Nucleus accumbens (tissue), 56 donors: ENCODE data around the gene RAB1B.
A peak's percentile ranks its signal among the peaks of the same experiment; 100 is the strongest.
"Not testable (repeated sequence)": the region's sequence is repeated elsewhere in the genome, so short reads cannot be mapped to it uniquely, and the experiment has no call there.

Experiments used
- DNase-seq, 56 donors: peaks; one replicate each; lab custom pipeline; 2025; lab: John Stamatoyannopoulos, UW

RAB1B gene

GRCh38 chr11:66265531-66266377 lies 2.7 kb upstream of the RAB1B start:
- no peak for DNase-seq

- peak in 1 of 56 donors; percentile 16 for DNase-seq
Observed at GRCh38 chr11:66266378-66267038, 1.9 kb upstream of the RAB1B start.

GRCh38 chr11:66267039-66267378 lies 1.4 kb upstream of the RAB1B start:
- DNase-seq, result peak in 1 of 56 donors; percentile 49

GRCh38 chr11:66267379-66268243 lies 828 bp upstream of the RAB1B start:
- DNase-seq, result peak; percentile 53 to 93 (median 86)

- DNase-seq, result peak in 3 of 56 donors; percentile 55 to 62 (median 60)
Observed at GRCh38 chr11:66268952-66269905, 790 bp downstream of the RAB1B start.

- DNase-seq, result no peak
Observed at GRCh38 chr11:66271816-66272215, 3.4 kb downstream of the RAB1B start.

GRCh38 chr11:66272596-66272995 lies 4.2 kb downstream of the RAB1B start:
- DNase-seq, result no peak

GRCh38 chr11:66274219-66274618 lies 5.8 kb downstream of the RAB1B start:
- DNase-seq, result no peak

- no peak for DNase-seq
Observed at GRCh38 chr11:66275396-66275795, 7.0 kb downstream of the RAB1B start.

- no peak for DNase-seq
Observed at GRCh38 chr11:66275984-66276612, 7.7 kb downstream of the RAB1B start.

GRCh38 chr11:66276619-66277018 lies 8.2 kb downstream of the RAB1B start:
- not testable (repeated sequence) for DNase-seq

GRCh38 chr11:66277064-66277463 lies 8.6 kb downstream of the RAB1B start:
- not testable (repeated sequence) for DNase-seq

- peak in 4 of 56 donors; percentile 25 to 52 (median 34) for DNase-seq
Observed at GRCh38 chr11:66277471-66278362, 9.3 kb downstream of the RAB1B start, which contains the start of gene CNIH2. Gene CNIH2 (plus strand): TSS chr11:66278175. CDS start chr11:66278457, 282 bp downstream.

GRCh38 chr11:66278363-66279091 lies 10.1 kb downstream of the RAB1B start:
- peak in 2 of 56 donors; percentile 24 to 52 for DNase-seq

- DNase-seq, result peak in 1 of 56 donors; percentile 23
Observed at GRCh38 chr11:66279092-66279734, 10.8 kb downstream of the RAB1B start.

GRCh38 chr11:66280428-66280827 lies 12.0 kb downstream of the RAB1B start:
- peak in 1 of 56 donors; percentile 74 for DNase-seq

- no peak for DNase-seq
Observed at GRCh38 chr11:66281001-66281400, 12.6 kb downstream of the RAB1B start.
